ENCODE measurements around the gene EPOP. TPM values are rescaled to one million over a fixed set of nuclear protein-coding genes. Genes with fewer than 3 reads are reported as not detected.

EPOP gene
- total and polyA plus RNA-seq, 2 of the 13 experiments (the other 11 are each of a cell fraction or from before 2014, with no cell fraction given): 14.7 to 37.8 TPM

- no peak for TF ChIP-seq ZNF609 (CRISPR knock-in tag; IDR thresholded peaks at IDR 0.05; ENCODE audit: borderline replicate concordance)
- TF ChIP-seq ZNF20 (CRISPR knock-in tag; IDR thresholded peaks at IDR 0.05): no peak
- TF ChIP-seq SMARCE1 (IDR thresholded peaks at IDR 0.05; ENCODE audit: borderline replicate concordance): no peak
- no peak for TF ChIP-seq CSRNP2 (CRISPR knock-in tag; conservative IDR thresholded peaks at IDR 0.05; ENCODE audit: low read depth)
- no peak for TF ChIP-seq ZBTB8A (CRISPR knock-in tag; IDR thresholded peaks at IDR 0.05; ENCODE audit: borderline replicate concordance, low read depth)
- TF ChIP-seq SCMH1 (CRISPR knock-in tag; IDR thresholded peaks at IDR 0.05; ENCODE audit: borderline replicate concordance): no peak
- TF ChIP-seq IRF2 (CRISPR knock-in tag; IDR thresholded peaks at IDR 0.05): no peak
- no peak for TF ChIP-seq ZNF547 (CRISPR knock-in tag; IDR thresholded peaks at IDR 0.05)
- no peak for TF ChIP-seq GTF2F1 (IDR thresholded peaks at IDR 0.05; ENCODE audit: low read length)
- no peak for TF ChIP-seq HCFC1 (IDR thresholded peaks at IDR 0.05; ENCODE audit: low read depth, low read length)
- no peak for TF ChIP-seq U2AF1 (optimal IDR thresholded peaks at IDR 0.05; ENCODE audit: low read depth, low read length)
- TF ChIP-seq DNMT1 (CRISPR knock-in tag; IDR thresholded peaks at IDR 0.05): no peak
- TF ChIP-seq ADNP (CRISPR knock-in tag; IDR thresholded peaks at IDR 0.05): no peak
- TF ChIP-seq ZNF546 (CRISPR knock-in tag; conservative IDR thresholded peaks at IDR 0.05): no peak
- TF ChIP-seq MATR3 (CRISPR knock-in tag; IDR thresholded peaks at IDR 0.05): no peak
- no peak for TF ChIP-seq ZSCAN22 (CRISPR knock-in tag; IDR thresholded peaks at IDR 0.05)
- TF ChIP-seq SP2 (CRISPR knock-in tag; IDR thresholded peaks at IDR 0.05): no peak
- TF ChIP-seq MYC (CRISPR knock-in tag; IDR thresholded peaks at IDR 0.05; ENCODE audit: borderline replicate concordance): no peak
- no peak for TF ChIP-seq SP1 (IDR thresholded peaks at IDR 0.05)
- no peak for TF ChIP-seq SP1 (CRISPR knock-in tag; IDR thresholded peaks at IDR 0.05)
- TF ChIP-seq SNRNP70 (IDR thresholded peaks at IDR 0.05; ENCODE audit: low read depth, low read length): no peak
- TF ChIP-seq PHF20 (CRISPR knock-in tag; IDR thresholded peaks at IDR 0.05): no peak
- TF ChIP-seq ZFP36L2 (CRISPR knock-in tag; IDR thresholded peaks at IDR 0.05): 0 out of 2 replicates have a peak, but pooled peaks have one; percentile 40
- no peak for TF ChIP-seq RAD51 (IDR thresholded peaks at IDR 0.05; ENCODE audit: borderline replicate concordance)
- no peak for TF ChIP-seq BRCA1 (CRISPR knock-in tag; IDR thresholded peaks at IDR 0.05)
- TF ChIP-seq GATAD1 (CRISPR knock-in tag; IDR thresholded peaks at IDR 0.05): no peak
- TF ChIP-seq NFRKB (IDR thresholded peaks at IDR 0.05): no peak
- no peak for TF ChIP-seq TP53 (CRISPR knock-in tag; conservative IDR thresholded peaks at IDR 0.05)
Measured at GRCh38 chr17:38704606-38705522, 30.1 kb upstream of the EPOP start, which contains the start of gene MLLT6 (continued).
